HG03432 (cell line): ENCODE data around the gene ZRANB3.
"Not testable (repeated sequence)": the region's sequence is repeated elsewhere in the genome, so short reads cannot be mapped to it uniquely, and the experiment has no call there.

Experiments
- ATAC-seq: cut with Tn5 transposase; IDR thresholded peaks from one replicate; pipeline ENCODE4 v1.9.1; 2021; ENCODE audit warnings: mild to moderate bottlenecking, moderate library complexity; ENCODE audit not compliant: unreplicated experiment

ZRANB3 gene

GRCh38 chr2:135494503-135494902, 36.5 kb downstream of the ZRANB3 start:
- no peak for ATAC-seq

GRCh38 chr2:135490376-135490775, 40.6 kb downstream of the ZRANB3 start:
- no peak for ATAC-seq

GRCh38 chr2:135485441-135485840, 45.6 kb downstream of the ZRANB3 start:
- no peak for ATAC-seq

- ATAC-seq: peak; percentile 49
These were observed 55.9 kb downstream of the ZRANB3 start for GRCh38 chr2:135475128-135475527.

- ATAC-seq: peak; percentile 60
These were observed 57.5 kb downstream of the ZRANB3 start for GRCh38 chr2:135473567-135473966.

- ATAC-seq: no peak
These were observed 59.9 kb downstream of the ZRANB3 start for GRCh38 chr2:135471106-135471505.

GRCh38 chr2:135457279-135457678, 73.7 kb downstream of the ZRANB3 start:
- ATAC-seq: no peak

- ATAC-seq: no peak
These were observed 74.2 kb downstream of the ZRANB3 start for GRCh38 chr2:135456835-135457234.

GRCh38 chr2:135456431-135456830, 74.6 kb downstream of the ZRANB3 start:
- ATAC-seq: no peak

GRCh38 chr2:135454608-135455007, 76.4 kb downstream of the ZRANB3 start:
- no peak for ATAC-seq

- not testable (repeated sequence) for ATAC-seq
These were observed 78.0 kb downstream of the ZRANB3 start for GRCh38 chr2:135453027-135453426.

- no peak for ATAC-seq
These were observed 79.1 kb downstream of the ZRANB3 start for GRCh38 chr2:135451966-135452365.

GRCh38 chr2:135443013-135443412, 88.0 kb downstream of the ZRANB3 start:
- not testable (repeated sequence) for ATAC-seq

GRCh38 chr2:135435155-135435554, 95.9 kb downstream of the ZRANB3 start:
- ATAC-seq: not testable (repeated sequence)

- no peak for ATAC-seq
These were observed 106.2 kb downstream of the ZRANB3 start for GRCh38 chr2:135424849-135425248.

GRCh38 chr2:135422898-135423297, 108.1 kb downstream of the ZRANB3 start:
- ATAC-seq: no peak

- no peak for ATAC-seq
These were observed 119.4 kb downstream of the ZRANB3 start for GRCh38 chr2:135411646-135412045.

- ATAC-seq: no peak
These were observed 121.6 kb downstream of the ZRANB3 start for GRCh38 chr2:135409436-135409835.

GRCh38 chr2:135396259-135396658, 134.8 kb downstream of the ZRANB3 start:
- ATAC-seq: not testable (repeated sequence)

- ATAC-seq: no peak
These were observed 144.0 kb downstream of the ZRANB3 start for GRCh38 chr2:135386993-135387392.

- no peak for ATAC-seq
These were observed 152.4 kb downstream of the ZRANB3 start for GRCh38 chr2:135378591-135378990.

- no peak for ATAC-seq
These were observed 157.3 kb downstream of the ZRANB3 start for GRCh38 chr2:135373702-135374101.

- ATAC-seq: no peak
These were observed 181.1 kb downstream of the ZRANB3 start for GRCh38 chr2:135349941-135350340.
